NCI-H2171 (cell line): ENCODE data around the gene LRCH1.

ENCODE experiments used
- DNase-seq: peaks from one replicate; lab custom pipeline; 2025; lab: John Stamatoyannopoulos, UW

The LRCH1 gene

DNA sequence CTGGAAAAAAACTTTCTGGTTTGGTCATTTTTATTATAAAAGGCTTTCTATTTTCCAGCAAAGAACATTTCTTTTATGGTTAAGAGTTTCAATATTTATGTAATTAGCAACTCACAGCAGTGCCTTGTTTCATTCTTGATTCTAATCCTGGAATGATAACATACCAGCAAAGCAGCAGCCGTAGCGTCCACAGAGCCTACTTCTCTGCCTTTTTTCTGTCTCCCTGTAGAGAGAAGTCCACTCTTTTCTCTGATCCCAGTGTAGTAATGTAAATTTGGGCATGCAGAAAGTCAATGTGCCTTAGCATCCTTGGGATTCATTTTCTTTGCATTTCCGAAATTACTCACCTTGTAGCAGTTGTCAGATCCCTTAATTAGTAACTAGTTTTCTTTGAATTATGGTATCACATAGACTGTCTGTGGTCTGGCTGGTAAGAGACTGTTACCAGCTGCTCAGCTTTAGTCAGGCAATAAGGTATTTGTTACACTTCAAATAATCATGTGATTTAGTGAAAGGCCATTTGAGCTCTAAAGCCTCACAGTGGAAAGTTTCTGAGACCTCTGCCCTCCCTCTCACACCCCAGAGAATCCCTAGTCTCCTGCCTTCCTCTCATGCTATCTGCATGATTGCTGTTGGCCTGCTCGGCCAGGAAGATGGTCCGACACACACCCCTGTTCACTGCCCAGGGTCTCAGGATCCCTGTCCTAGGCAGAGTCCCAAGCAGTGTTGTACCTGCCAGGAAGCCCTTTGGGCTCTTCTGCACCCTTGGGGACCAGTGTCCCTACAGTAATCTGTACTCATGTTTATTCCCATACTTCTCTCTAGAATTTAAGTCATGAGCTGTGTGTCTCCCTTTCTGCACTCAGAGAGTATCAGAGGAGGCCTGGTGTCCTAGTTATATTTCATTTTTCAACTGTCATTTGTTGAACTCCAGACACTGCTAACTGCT is 86.3 kb downstream of the LRCH1 start:
- no peak for DNase-seq

DNA sequence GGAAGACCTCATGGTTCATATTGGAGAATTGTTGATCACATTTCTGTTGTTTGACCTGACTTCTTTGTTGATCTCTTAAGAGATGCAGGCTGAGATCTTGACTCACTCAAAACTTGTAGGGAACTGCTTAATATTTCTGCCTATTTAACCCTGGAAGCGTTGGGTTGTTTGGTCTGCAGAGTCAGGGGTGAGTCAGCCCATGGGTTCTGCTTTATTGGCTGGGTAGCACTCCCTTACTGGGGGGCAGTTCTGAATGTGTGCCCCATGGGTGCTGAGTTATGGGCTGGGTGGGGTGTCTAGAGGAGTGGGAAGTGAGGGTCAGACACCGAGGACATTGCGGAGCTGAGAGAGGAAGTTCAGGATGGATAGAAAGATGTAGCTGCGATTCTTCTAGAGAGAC is 87.9 kb downstream of the LRCH1 start:
- no peak for DNase-seq

DNA sequence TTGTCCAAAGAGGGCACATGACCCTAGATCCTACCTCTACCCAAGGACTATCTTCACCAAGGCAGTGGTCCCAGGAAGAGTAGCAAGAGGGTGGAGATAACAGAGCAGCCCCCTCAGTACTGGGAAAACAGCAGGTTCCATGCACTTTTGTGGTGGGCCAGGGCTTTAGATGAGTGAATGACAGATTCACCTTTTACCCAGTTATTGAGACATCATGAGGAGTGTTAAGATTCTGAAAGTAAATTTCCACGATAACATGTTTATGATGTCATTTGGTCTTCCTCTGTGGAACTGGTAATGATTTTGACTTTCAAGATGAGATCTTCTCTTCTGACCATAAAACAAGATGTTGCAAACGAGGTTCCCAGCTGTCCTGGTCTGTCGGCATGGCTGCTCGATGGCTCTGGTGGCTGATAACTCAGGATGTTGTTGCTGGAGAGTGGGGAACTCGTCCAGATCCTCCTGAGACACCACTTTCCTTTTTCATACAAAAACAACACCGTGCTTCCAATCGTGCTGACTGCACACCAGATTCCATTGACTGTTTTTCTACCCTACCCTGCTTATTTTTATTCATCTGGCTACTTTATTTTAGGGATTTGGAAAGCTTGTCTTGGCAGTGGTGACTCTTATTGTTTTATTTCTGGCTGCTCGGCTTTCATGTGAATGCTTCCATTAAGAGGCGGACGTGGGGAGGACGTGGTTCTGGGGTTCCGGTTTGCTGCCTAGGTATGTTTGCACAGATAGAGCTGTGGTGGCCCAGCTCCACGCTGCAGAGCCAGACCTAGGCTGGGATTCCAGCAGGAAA is 88.5 kb downstream of the LRCH1 start:
- DNase-seq = no peak

DNA sequence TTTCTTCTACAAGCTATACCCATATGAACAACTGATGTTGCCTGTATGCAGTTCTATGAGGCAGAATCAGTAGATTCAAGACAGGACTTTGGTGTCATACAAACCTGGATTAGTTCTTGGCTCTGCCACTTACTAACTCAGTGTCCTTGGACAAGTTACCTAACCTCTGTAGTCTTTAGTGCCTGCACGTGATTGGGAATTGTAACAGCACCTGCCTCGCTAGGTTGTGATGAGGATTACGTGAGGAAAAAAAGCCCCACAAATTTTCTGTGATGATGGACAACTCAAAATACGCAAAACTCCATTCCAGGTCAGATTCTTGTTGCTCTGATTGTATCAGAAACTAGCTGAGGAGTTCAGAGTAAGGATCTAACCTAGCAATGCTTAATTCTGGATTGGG is 89.3 kb downstream of the LRCH1 start:
- no peak for DNase-seq

DNA sequence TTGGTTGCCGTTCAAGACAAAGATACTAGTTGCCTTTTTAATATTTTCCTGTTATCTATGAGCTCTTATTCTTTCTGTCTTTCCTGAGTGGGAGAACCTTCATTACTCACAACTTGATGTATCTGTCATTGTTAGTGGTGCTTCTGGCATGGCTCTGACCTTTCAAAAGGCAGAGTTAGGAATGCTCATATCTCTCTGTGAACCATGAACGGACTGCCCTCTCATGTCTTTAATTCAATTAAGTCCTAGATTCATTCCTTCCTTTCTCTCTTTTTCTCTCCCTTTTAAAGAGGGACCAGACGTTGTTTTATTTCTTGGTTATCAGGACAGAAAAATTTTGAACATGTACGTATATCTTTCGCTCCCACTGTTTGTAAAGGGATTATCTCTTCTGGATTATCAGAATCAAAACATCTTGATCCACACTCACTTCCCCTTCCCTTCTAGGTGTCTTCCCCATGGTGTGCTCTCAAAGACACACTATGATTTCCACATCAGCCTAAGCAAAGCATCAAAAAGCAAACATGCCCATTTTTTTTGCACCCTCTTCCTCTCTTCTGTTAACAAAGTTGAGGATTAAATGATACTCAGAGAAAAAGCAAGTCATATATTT is 90.3 kb downstream of the LRCH1 start:
- no peak for DNase-seq

DNA sequence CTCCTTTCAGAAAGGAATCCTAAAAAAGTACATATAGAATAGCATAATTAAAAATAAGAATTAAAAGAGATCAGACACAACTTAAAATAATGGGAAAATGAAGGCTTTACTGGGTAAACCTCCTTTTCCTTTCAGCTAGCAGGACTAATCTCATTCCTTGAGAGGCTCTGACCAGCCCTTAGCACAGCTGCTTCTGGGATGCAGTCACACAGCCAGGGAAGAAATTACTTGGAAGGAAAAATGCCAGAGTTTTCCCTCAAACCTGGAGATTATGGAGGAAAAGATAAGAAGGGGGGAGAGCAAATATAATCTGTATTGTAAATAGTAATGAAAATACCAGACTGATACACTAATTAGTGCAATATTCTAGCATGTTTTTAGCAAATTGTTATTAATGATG is 91.8 kb downstream of the LRCH1 start:
- no peak for DNase-seq

DNA sequence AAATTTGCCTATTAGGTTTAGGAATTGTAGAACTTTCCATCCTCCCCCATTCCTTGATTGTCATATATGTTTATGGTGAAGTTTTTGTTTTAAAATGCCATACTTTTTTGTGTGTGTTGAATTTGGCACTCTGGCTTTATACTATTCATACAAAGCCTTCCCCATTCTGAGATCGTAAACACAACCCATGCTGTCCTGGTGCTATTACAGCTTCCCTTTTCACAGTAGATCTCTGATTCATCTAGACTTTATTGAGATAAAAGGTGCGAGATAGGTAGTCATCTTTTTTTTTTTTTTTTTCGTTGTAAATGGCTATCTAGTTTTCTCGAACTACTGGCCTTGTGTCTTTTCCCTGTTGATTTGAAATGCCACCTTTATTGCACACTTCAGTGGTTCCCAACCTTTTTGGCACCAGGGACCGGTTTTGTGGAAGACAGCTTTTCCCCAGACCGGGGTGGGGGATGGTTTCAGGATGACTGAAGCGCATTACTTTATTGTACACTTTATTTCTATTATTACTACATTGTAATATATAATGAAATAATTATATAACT is 94.6 kb downstream of the LRCH1 start:
- no peak for DNase-seq

DNA sequence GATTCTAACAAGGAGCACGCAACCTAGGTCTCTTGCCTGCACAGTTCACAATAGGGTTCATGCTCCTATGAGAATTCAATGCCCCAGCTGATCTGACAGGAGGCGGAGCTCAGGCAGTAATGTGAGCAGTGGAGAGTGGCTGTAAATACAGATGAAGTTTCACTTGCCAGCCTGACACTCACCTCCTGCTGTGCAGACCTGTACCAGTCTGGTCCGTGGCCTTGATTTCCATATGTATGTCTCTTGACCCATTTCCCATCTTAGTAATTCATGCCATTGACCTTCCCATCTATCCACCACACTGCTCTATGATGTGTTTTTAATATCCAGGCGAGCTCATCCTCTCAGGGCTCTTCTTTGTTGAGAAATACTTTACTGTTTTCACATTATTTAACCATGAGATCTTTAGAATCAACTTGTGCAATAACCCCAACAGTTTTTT is 95.2 kb downstream of the LRCH1 start:
- peak; percentile 50 for DNase-seq

DNA sequence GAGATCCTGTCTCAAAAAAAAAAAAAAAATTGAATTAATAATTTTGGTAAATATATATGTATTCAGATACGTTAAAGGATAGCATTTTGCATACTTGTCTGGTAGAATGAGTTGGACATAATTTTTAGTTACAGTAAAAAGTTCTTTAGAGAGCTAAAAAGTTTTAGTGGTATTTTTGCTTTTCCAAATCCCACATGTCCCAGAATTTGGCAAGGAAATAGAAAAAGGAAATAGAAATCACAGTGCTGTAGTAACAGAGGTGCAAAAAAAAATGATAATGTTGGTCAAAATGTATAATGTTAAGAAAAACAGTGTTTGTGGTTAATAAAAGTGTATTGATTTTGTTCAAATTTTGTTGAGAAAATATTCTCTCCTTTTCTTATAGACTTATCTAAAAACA is 96.8 kb downstream of the LRCH1 start:
- no peak for DNase-seq

DNA sequence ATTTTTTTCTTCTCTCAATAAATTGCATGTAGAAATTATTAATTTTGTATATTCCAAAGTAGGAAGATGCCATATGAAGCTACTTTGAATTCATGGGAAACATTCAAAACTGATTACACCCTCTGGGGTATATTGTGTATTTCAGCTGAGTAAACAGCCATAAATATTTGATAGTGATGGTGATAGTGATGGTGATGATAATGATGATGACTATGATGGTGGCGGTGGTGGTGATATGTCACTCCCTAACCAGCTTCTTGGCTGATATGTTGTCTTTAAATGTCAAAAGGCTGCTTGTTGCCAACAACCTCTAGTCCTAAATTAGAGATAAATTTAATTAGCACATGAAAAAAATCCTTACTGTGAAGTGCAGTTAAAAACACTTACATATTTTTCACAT is 102.0 kb downstream of the LRCH1 start:
- DNase-seq = no peak

DNA sequence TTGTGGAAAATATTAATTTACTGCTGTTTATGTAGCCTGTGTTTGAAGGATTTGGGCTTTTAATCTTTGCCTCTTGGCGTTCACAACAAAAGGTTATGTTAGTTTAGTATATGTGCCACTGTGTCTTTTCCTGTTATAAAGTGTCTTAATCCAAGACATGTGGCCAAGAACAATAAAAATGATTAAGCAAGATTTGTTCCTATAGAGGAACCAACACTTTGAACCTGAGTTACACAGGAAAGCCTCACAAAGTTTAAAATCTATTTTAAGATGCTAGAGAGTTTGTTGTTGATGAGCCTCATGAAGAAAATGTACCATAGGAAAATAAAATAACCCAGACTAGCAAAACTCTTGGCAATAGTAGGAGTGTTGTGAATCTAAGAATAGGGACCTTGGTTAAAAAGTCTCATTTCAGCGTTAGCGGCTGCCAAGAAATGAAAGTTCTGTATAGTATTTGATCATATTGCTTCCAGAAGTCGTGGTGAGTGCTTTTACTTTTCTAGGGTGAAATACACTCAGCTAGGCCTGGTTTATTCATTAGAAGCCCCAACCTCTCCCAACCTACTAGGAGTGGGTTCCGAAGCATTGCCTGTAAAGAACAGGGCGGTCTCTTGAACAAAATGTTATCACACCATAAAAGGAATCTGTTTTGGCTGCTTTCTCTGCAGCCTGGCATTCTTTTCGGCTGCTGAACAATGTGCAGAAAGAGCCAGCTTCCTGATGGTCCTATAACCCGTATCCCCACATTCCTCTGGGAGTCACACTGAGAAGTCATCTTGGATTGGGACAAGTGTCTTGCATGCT is 102.6 kb downstream of the LRCH1 start:
- no peak for DNase-seq

DNA sequence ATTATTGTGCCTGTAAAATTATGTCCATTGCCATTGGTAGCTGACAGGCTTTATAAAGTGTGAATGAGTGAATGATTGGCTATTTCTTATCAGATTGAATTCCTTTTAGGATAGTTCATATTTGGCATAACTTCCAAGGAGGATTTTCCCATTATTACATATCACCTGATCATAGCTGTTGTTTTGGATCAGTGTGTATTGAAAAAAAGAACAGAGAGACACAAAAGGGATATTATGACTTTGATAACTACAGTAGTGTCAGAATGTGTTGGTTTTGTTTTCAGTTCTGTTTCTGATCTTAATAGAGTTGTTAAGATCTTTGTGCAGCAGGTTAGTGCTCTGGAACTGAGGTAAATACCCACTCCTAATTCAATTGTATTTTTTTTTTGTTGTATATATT is 103.8 kb downstream of the LRCH1 start:
- DNase-seq = no peak

DNA sequence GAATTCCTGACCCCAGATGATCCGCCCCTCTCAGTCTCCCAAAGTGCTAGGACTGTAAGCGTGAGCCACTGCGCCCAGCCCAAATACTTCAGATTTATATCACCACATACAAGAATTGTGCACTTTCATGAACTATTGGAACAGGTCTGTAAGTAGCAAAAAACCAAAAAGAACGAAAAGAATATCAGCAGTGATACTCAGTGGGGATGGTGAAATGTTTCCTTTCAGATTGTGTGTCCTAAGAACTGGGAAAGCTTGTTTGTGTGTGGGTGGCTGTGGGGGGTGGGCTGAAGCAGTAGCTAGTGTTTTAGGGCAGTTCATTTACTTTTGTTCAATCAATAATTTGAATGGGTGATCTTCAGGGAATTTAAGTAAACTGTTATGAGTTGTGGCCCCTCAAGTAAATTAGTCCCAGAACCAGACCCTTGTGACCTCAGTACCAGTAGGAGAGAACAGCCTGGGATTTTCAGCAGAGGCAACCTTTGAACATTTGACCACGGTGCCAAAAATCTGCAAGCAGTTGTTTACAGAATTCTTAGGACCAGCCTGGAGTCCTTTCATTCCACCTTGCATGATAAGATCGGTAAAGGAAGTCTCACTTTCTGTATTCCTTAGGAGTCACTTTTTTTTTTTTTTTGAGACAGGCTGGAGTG is 106.6 kb downstream of the LRCH1 start:
- no peak for DNase-seq

DNA sequence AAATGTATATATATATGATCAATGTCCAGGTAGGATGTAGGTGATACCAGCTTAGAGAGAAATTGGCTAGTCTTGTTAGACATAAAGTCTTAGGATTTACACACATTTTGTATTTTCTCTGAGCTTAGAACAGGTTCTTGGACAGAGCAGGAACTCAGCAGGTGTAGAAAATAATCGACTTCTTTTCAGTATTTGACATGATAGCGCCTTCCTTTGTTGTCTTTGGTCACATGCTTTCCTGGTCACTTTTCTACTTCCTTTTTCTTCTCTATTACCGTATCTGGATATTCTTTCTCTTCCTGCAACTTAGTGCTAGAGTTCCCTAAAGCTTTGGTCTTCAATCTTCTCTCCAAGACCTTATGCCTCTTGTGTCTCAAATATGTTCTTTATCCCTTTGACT is 107.4 kb downstream of the LRCH1 start:
- DNase-seq = no peak

DNA sequence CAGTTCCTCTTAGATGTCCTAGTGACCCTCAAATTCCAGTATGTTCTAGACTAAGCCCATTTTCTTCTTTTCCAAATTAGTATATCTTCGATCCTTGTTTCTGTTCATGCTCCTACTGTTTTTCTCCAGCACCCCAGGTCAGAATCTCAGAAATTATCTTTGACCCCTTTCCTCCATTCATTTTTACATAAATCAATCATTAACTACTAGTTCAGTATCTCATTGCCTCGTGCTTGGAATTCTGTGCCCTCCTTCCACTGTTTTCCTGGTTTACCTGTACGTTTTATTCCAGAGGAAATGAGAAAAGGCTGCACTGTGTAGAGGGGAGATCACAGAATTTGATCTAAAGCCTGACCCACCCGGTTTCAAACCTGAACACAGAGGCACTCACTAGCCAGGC is 107.9 kb downstream of the LRCH1 start:
- DNase-seq = no peak

DNA sequence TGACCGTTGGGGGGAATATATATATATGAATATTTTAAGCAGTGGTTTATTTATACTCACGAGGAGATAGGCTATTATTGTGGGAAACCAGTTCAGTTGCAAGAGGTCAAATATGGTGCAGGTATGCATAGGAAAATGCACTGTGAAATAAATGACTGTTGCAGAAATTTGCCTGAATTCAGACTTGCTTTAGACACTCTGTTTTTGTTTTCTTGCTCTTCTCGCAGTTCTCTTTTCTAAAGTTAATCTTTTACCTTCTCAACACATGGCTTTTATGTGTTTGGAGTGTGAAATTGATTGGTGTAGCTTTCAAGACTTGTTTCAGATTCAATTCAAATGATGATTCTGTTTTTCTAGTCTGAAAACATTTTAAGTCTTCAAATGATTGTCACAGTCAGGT is 109.7 kb downstream of the LRCH1 start:
- no peak for DNase-seq

DNA sequence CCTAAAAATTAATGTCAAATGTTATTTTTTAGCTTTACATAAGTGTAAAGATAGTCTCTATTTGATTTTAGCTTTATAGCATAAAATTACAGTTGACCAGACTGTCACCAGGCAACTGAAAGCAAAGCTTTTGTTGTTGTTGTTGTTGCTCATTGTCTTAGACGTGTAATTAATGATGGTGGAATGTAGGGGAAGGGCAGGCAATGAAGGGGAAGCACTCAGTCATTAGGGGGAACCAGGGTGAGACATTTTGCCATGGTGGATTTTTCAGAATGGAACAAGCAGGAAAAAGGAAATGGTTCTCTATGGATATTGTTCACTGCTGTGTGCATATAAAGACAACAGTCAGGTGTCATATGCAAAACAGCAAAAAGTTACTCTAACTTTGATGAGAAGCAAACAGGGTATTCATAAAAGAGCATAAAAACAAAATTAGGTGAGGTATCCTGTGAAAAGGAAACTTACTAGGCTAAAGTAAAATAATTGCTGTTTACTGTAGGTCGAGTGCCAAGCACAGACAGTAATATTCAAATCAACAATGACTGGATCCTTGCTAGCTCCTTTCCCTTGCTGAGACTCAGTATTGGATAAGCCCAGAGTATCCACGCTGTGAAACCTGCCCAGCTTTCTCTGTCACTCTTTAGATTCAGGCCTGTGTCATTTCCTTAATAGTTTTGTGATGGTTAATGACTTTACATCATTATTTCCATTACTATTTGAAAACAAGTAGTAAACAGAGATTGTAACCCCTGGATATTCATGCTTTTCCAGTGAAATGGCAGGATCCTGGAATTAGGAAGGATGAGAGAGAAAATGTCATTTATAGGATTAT is 110.5 kb downstream of the LRCH1 start:
- no peak for DNase-seq

DNA sequence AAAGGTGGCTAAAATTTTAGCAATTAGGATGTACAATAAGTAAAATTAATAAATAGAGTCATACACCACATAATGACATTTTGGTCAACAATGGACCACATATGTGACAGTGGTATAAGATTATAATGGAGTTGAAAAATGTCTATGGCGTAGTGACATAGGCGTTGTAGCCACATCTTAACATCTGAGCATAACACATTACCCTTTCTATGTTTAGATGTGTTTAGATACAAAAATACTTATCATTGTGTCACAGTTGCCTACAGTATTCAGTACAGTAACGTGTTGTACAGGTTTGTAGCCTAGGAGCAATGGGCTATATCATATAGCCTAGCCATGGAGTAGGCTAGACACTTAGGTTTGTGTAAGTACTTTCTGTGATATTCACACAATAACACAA is 111.2 kb downstream of the LRCH1 start:
- no peak for DNase-seq

DNA sequence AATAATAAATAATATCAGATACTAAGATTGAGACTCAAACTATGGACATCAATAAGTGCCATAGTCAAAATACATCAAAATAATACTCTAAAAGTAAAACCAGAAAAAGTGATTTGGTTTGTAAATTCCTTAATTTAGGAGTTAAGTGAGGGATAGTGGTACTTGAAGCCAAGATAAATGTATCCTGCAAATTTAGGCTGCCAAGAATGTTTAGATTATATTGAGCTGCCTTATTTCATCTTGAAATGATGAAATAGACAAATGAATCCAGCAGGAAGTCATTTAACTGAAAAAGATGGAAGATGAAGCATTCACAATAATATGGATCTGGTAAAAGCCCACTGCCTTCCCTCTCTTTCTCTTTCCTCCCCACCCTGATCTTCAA is 112.3 kb downstream of the LRCH1 start:
- no peak for DNase-seq
